HG03103 (cell line): Measurements from ENCODE around the gene SGSM1.
"Not testable (repeated sequence)": the region's sequence is repeated elsewhere in the genome, so short reads cannot be mapped to it uniquely, and the experiment has no call there.

Experiments used
- ATAC-seq: cut with Tn5 transposase; IDR thresholded peaks from one replicate; pipeline ENCODE4 v1.9.1; 2021; ENCODE audit warnings: low read depth; ENCODE audit not compliant: unreplicated experiment

SGSM1 gene

DNA sequence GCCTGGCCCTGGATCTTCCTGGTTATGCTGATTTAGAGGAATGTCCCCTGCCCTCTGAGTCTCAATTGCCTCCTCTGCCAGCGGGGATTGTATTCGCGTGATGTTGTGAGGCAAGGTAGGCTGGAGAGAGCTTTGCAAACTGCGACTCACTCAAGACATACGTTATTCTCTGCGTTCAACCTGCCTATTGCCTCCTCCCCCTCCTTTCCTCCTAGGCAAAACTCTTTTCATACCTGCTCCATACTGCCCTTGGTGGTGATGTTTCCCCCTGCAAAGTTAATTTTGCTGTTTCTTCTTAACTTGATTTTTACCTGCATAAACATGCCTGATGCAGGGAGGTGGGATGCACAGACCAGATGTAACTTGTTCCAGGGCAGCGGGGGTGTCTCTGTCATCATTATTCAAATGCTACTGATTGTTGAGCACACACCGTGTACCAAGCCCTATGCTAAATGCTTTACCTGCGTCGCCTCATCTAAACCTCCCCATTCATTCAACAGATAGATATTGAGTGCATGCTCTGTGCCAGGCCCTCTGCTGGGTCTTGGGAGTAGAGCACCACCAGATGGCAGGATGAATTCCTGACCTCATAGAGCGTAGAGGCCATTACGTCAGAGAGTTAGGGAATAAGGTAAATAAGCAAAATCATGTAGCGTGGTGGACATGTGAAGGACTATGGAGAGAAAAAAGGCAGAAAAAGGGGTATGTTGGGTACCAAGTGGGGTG lies 29.0 kb downstream of the SGSM1 start:
- no peak for ATAC-seq

DNA sequence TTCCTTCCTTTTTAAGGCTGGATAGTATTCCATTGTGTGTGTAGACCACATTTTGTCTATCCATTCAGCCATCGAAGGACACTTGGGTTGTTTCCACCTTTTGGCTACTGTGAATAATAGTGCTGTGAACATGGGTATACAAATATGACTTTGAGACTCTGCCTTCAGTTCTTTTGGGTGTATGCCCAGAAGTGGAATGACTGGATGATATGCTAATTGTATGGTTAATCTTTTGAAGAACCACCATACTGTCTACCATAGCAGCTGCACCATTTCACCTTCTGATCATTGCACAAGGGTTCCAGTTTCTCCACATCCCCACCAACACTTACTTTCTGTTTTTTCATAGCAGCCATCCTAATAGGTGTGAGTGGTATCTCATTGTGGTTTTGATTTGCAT lies 30.3 kb downstream of the SGSM1 start:
- no peak for ATAC-seq

DNA sequence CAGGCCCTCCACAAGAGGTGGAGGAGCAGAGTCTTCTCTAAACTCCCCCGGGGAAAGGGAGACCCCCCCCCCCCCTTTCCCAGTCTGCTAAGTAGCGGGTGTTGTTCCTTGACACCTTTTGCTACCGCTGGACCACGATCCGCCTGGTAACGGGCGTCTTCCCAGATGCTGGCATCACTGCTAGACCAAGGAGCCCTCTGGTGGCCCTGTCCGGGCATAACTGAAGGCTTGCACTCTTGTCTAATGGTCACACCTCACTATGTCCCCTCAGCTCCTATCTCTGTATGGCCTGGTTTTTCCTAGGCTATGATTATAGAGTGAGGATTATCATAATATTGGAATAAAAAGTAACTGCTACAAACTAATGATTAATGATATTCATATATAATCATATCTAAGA lies 31.5 kb downstream of the SGSM1 start:
- not testable (repeated sequence) for ATAC-seq

DNA sequence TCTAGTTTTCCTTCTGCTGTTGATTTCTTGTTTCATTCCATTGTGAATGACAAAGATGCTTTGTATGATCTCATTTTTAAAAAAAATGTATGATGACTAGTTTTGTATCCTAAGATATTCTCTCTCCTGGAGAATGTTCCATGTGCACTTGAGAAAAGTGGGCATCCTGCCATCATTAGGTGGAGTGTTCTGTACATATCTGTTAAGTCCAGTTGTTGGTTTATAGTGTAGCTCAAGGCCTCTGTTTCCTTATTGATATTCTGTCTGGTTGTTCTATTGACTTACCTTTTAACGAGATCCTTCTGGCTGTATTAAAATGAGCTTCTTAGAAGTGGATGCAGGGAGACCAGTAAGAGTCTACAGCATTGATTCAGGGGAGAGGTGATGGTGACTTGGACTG lies 35.2 kb downstream of the SGSM1 start:
- no peak for ATAC-seq

DNA sequence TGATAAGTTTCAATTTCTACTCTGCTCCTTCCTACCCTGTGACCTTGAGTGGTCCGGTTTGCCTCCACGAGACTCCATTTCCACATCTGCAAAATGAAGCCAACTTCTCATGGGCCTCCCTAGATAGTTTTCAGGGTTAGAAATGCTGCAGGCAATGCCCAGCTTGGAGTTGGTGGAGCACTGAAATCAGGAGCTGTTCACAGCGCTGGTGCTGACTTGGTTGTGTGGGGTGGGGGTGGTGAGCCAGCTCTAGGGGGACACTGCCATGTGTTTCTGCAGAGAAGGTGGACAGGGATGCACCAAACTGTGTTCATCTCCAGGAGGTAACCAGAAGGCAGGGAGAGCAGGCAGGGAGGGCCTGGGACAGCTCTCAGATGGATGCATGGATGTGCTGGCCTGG lies 37.0 kb downstream of the SGSM1 start:
- no peak for ATAC-seq

DNA sequence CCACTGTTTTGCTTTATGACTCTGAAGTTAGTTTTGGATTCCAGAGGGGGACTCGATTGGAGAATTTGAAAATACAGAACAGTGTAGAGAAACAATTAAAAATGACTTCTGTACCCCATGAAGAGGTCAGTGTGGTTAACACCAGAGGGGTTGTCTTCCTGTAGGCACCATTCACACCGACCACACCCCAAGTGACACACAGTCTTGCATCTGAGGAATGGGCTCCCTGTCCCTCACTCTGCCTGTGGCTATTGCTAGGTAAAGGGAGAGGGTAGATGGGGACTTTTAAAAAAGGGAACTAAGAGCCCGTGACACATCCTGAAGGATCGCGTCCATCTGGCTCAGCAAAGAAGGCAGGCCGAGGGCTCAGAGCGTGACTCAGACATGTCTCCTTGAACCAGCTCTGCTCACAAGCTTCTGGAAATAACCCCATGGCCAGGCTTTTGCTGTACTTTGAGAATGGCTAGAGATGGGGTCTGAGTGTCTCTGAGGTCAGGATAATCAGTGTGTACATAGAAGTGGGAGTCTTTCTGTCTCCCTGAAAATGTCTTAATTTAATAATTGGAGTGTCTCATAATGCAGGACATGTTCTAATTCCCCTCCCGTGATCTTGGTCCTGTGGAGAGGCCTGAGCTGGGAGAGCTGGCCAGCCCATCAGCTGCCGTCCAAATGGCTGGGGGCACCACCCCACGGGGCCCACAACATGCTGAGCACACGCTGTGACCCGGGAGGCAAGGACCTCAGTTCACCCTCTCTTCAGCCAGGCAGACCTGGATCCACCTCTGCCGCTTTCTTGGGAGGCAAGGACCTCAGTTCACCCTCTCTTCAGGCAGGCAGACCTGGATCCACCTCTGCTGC lies 39.3 kb downstream of the SGSM1 start:
- no peak for ATAC-seq

DNA sequence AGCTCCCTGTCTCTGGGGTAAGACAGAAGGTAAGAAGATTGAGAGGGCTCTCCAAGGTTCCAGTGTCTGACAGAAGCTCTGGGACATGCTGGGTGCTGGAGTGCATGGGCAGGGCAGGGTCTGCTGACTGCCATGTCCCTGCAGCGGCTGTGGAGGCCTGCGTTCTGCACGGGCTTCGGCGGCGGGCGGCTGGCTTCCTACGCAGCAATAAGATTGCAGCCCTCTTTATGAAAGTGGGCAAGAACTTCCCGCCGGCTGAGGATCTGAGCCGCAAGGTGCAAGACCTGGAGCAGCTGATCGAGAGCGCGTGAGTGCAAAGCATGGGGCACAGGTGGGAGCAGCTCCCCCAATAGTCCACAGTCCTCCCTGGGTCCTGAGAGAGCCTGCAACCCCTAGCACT lies 41.5 kb downstream of the SGSM1 start:
- ATAC-seq: no peak

DNA sequence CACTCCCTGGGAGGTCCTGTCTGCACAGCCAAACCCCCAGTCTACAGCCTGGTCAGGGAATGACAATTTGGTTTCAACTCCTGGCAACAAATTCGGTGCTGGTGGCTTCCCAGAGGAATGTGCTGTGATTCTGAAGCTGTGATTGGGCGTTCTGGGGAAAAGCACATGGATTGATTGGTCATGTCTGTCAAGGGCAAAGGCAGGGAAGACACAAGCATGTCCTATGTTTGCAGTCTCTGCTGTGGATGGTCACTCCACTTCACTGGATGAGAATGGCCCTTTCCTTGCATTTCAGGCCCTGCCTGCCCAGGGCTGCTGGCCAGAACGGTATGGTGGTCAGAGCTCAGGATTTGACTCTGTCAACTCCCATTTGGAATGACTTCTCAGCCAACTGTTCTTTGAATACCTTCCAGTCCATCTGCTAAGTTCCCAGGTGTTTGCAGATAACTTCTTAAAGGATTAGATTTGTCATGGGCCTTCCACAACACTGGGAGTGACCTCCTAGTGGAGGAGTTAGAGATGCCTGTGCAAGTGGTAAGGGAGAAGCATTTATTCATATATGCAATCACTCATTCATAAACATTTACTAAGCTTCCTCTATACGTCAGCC lies 42.7 kb downstream of the SGSM1 start:
- ATAC-seq: no peak

DNA sequence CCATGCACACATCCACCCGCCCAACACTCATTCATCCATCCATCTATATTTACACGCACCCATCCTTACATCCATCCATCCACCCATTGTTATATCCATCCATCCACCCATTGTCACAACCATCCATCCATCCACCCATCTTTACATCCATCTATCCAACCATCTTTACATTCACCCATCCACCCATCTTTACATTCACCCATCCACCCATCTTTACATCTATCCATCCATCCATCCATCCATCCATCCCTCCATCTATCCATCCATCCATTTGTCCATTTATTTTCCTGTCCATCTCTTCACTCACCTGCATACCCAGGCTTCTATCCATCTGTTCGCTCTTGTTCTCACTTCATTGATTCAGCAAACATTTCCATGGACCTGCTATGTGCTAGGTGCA lies 49.8 kb downstream of the SGSM1 start:
- no peak for ATAC-seq

DNA sequence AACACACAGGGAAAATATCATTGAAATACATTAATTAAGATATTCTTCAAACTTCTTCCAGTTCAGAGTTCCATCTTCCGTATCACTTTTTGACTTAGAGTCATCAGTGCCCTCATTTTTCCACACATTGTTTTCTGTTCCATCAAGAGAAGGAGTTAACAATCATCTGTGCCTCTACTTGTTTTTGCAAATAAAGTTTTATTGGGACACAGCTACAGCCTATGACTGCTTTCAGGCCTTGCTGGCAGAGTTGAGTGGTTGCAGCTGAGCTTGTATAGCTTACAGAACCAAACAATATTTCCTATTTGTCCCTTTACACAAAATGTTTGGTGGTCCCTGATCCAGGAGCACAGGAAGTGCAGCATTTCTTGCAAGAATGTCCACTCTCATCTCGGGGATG lies 51.6 kb downstream of the SGSM1 start:
- no peak for ATAC-seq

DNA sequence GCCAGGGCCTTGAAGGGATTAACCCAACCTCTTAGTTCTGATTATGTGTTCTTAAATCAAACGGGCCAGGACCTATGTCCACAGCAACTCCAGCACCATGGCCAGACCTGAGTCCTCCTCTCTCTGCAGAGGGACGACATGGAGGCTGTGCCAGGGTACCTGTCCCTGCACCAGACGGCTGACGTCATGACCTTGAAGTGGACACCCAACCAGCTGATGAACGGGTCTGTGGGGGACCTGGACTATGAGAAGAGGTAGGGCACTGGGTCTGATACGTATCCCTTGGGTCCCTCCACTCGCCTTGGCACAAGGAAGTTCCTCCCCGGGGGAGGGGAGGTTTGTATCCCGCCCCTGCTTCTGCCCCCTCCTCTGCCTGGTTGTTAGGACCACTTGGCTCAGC lies 53.6 kb downstream of the SGSM1 start:
- no peak for ATAC-seq

DNA sequence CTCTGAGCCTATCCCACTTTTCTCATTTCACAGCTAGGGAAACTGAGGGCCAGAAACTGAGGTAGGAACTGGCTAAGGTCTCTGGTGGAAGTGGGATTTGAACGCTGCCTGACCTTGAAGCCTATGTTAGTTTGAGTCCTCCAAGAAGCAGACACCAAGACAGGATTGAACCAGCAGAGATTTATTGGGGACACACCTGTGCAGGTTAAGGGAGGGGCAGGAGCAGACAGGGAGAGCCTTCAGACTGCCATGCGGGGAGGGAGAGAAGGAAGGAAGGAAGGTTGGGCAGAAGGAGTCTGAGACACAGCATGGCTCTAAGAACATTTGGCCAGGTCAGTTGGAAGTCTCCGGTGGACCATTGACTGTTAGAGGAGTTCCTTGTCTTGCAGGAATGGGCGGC lies 59.5 kb downstream of the SGSM1 start:
- no peak for ATAC-seq

DNA sequence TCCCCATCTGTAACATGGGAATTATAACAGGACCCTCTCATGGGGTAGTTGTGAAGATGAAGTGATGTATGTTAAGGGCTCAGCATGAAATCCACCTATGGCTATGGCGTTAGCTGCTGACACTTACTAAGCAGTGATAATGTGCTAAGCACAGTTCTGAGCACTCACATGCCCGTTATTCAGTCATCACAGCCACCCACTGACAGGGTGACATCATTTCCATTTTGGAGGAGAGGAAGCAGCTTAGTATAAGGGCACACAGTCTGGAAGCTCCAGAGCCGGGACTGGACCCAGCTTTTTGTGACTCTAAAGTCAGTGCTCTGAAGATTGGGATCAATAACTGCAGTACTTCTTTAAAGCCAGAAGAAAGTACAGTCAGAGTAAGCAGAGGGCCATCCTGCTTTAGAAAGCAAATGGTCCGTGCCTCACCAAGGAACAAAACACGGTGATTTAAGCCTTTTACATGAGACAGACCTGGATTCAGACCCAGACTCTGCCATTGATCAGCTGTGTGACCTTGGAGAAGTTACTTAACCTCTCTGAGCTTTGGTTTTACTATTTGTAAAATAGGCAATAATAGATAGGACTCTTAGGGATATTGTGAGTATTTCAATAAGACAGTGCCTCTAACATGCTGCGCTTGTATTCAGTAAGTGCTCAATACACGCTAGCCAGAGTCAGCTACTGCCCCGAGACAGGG lies 61.5 kb downstream of the SGSM1 start:
- no peak for ATAC-seq

DNA sequence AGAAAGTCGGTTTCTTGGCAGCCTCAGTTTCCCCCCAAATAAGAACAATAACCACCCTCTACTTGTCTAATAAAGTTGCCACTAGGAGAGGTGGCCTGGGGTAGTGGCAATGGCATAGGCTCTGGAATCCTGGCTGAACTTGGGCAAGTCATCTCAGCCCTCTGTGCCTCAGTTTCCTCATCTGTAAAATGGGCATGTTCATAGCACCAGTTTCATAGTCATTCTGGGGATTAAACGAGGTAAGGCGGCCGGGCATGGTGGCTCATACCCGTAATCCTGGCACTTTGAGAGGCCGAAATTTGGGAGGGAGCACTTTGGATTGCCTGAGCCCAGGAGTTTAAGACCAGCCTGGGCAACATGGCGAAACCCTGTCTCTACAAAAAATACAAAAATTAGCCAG lies 63.0 kb downstream of the SGSM1 start:
- ATAC-seq: no peak

DNA sequence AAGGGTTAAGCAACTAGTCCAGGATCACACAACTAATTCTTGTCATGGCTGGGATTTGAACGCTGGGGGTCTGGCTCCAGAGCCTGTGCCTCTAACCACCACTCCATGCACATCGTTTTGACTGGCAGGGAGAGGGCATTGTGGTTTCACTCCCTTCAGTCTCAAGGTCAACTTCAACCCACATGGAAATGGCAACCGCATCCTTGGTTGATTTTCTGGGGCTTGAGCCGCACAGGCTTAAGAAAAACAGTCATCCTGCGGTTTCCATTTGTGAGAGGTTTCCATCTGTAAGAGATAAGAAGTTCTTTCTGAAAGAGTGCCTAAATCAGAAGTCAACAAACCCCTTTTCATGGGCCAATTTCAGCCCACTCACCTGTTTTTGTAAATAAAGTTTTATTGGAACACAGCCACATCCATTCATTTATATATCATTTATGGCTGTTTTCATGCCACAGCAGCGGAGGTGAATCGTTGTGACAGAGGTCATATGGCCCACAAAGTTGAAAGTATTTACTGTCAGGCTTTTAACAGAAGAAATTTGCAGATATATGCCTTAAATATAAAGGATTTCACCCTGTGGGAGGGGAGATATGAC lies 65.7 kb downstream of the SGSM1 start:
- no peak for ATAC-seq

DNA sequence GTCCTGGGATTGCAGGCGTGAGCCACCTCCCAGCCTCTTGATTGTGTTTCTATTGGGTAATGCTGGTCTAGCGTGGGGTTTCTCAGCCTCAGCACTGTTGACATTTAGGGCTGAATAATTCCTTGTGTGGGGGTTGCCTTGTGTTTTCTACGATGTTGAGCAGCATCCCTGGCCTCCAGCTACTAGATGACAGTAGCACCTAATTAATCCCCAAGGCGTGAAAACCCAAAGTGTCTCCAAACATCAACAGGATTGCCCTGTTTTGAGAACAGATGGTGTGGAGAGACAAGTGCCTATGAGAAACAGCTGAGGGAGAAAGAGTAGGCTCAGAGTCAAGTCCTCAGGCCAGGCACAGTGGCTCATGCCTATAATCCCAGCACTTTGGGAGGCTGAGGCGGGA lies 67.2 kb downstream of the SGSM1 start:
- ATAC-seq: no peak

DNA sequence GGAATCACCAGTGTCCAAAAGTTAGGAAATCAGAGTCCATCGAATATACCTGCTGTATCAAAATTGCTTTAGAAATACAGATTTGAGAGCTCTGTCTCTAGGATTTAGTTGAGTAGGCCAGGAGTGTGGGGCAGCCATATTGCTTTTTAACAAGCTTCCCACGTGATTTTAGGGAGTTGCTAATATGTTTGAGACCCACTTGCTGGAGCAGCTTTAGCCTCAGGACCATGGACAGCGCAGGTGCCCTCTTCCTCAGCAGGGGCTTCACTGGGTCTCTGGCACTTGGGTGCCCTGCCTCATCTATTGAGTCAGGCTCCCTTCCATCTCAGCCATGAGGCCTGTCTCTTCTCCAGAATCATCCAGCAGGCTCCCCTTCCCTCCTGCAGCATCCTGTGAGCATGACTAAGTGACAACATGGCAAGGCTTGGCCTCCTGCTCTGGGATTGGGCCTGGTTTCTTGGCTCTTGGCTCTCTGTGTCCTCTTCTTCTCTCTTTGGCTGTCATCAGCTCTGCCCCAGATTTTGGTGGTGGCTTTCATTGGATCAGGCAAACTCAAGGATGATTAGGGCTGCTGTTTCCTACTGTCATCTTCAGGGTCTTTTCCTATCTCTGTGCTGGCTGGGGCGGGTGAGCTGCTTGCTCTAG lies 70.0 kb downstream of the SGSM1 start:
- no peak for ATAC-seq

DNA sequence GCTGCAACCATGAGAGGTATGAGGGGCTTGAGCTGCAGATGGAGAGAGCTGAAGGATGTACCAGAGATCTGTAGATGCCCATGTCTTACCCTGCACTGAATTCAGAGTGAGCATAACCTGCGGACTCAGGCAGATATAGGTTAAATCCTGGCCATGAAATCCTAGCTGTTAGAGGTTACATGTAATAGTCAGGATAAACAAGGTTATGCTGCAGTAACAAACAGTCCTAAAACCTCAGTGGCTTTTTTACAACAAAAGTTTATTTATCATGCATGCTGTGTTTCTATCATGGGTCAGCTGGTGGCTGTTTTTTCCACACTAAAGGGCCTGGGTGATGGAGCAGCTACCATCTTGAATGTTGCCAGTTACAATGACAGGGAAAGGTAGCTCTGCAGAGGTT lies 70.7 kb downstream of the SGSM1 start:
- no peak for ATAC-seq

DNA sequence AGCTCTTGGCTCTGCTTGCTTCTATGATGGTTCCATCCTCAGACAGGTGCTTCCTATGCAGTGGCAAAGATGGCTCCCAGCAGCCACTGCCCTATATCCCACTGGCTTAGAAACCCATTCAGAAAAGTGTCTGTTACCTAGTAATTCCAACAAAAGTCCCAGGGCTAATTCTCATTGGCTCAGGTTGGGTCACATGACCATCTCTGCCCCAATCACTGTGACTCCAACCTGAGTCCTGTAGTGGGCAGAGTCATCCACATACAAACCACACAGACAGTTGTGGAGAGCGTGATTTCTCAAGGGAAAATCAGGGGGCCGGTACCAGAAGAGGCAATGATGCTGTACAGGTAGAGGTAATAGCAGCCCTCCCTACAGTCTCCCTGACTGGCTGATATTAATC lies 73.0 kb downstream of the SGSM1 start:
- no peak for ATAC-seq

DNA sequence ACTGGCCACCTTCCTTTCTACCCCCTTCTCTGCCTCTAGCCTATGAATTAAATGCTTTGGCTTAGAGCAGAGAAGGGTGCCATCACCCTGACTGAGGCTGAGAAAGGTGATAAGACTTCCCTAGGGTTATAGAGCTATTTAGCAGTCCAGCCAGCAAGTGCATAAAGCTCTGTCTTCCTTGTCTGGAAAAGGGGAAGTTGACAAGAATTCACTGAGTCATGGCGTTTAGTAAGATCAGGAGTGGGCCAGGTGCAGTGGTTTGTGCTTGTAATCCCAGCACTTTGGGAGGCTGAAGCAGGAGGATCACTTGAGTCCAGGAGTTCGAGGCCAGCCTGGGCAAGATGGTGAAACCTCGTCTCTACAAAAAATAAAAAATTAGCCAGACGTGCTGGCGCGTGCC lies 77.4 kb downstream of the SGSM1 start:
- ATAC-seq: no peak
